HCT116 (cell line): ENCODE results near the gene AP1B1. TPM values are rescaled to one million over a fixed set of nuclear protein-coding genes. Genes with fewer than 3 reads are reported as not detected.

ENCODE experiments used
- ATAC-seq: fragments of 200-7000 bp; cut with Tn5 transposase; 2 replicates; pipeline ENCODE4 v1.9.1; 2020; ENCODE audit warnings: mild to moderate bottlenecking, moderate library complexity
- BruUV-seq: library from RNA; stranded (reverse); fragments of 400-500 nt; replicated peaks from 2 replicates; lab custom pipeline; 2021; lab: Mats Ljungman, UMichigan
- CTCF ChIA-PET: fragments of 300-600 bp; sonication (Branson Sonifier 250); formaldehyde crosslinking; loops from one replicate; lab custom pipeline; 2021; ENCODE audit warnings: antibody characterized with exemption; lab: Charles Lee
- POLR2A ChIA-PET: fragments of 300-600, 350-600 bp; sonication (Branson Sonifier 250); formaldehyde crosslinking; loops from one replicate; lab custom pipeline; 2021; ENCODE audit warnings: antibody characterized with exemption; lab: Charles Lee
- RAD21 ChIA-PET, 2 experiments: fragments of 300-600 bp; sonication (Branson Sonifier 250); formaldehyde crosslinking; loops; one replicate each; lab custom pipeline; 2023; ENCODE audit warnings: low total read pairs in 2 of 2; ENCODE audit not compliant: uncharacterized antibody in 2 of 2, unreplicated experiment in 2 of 2, low non-redundant PET in 1 of 2; lab: Charles Lee
- DNase-seq: peaks from one replicate; pipeline ENCODE4 v3.0.0-alpha.2; 2010; ENCODE audit warnings: low read depth, low spot score
- H2AFZ ChIP-seq: fragments of 200-600 bp; shearing (Covaris generic), sonication (generic); 2 replicates; pipeline ENCODE4 v1.6.1; 2017; ENCODE audit warnings: low read depth, mixed run types, mixed read lengths, antibody characterized with exemption, low read length; ENCODE audit not compliant: poor library complexity, severe bottlenecking
- H3K27ac ChIP-seq: 2 replicates; pipeline ENCODE4 v1.5.1; 2012; ENCODE audit warnings: low read depth, low read length
- H3K27me3 ChIP-seq: fragments of 200-600 bp; sonication (generic); 2 replicates; pipeline ENCODE4 v1.6.1; 2016; ENCODE audit warnings: mixed run types, low read length, mixed read lengths; ENCODE audit not compliant: insufficient read depth
- H3K36me3 ChIP-seq, 2 experiments: fragments of 200-500 bp in 1 of 2; fragments of 200-600 bp in 1 of 2; sonication (Bioruptor generic) in 1 of 2; sonication (generic) in 1 of 2; 2 replicates each; pipeline versions ENCODE4 v1.5.1 to v1.6.1; 2014 to 2016; ENCODE audit warnings: low read length in 2 of 2, inconsistent platforms in 1 of 2, mixed read lengths in 1 of 2, mixed run types in 1 of 2; ENCODE audit not compliant: insufficient read depth in 2 of 2, control insufficient read depth in 1 of 2
- H3K4me1 ChIP-seq, 2 experiments: fragments of 200-600 bp in 1 of 2; sonication (generic) in 1 of 2; 2 replicates each; pipeline versions ENCODE4 v1.5.1 to v1.6.1; 2012 to 2017; ENCODE audit warnings: low read length in 2 of 2, inconsistent platforms in 1 of 2, mild to moderate bottlenecking in 1 of 2, mixed read lengths in 1 of 2, mixed run types in 1 of 2, moderate library complexity in 1 of 2; ENCODE audit not compliant: insufficient read depth in 2 of 2, control insufficient read depth in 1 of 2
- H3K4me2 ChIP-seq: fragments of 200-600 bp; sonication (generic); 2 replicates; pipeline ENCODE4 v1.6.1; 2017; ENCODE audit warnings: mixed run types, low read length, mixed read lengths
- H3K4me3 ChIP-seq, 2 experiments: fragments of 200-600 bp in 1 of 2; sonication (generic) in 1 of 2; replicated peaks in 1 of 2; 2 replicates each; pipeline ENCODE4 v1.5.1; 2011 to 2016; ENCODE audit warnings: low read length in 2 of 2, control low read depth in 1 of 2, low read depth in 1 of 2, mild to moderate bottlenecking in 1 of 2, mixed read lengths in 1 of 2, mixed run types in 1 of 2
- H3K79me2 ChIP-seq: fragments of 200-600 bp; sonication (generic); 2 replicates; pipeline ENCODE4 v1.6.1; 2017; ENCODE audit warnings: mild to moderate bottlenecking, mixed run types, low read length, moderate library complexity, mixed read lengths; ENCODE audit not compliant: insufficient read depth
- H3K9ac ChIP-seq: fragments of 200-600 bp; sonication (generic); 2 replicates; pipeline ENCODE4 v1.6.1; 2016; ENCODE audit warnings: low read length, mixed read lengths
- H3K9me2 ChIP-seq: fragments of 200-600 bp; sonication (generic), shearing (Covaris generic); 2 replicates; pipeline ENCODE4 v1.6.1; 2017; ENCODE audit warnings: mixed run types, mild to moderate bottlenecking, moderate library complexity; ENCODE audit not compliant: insufficient read depth
- H3K9me3 ChIP-seq, 2 experiments: fragments of 200-500 bp in 1 of 2; fragments of 200-600 bp in 1 of 2; sonication (Bioruptor generic) in 1 of 2; sonication (generic) in 1 of 2; 2 replicates each; pipeline ENCODE4 v1.6.1; 2014 to 2017; ENCODE audit warnings: low read length in 2 of 2, mixed read lengths in 2 of 2, inconsistent platforms in 1 of 2, low read depth in 1 of 2, mild to moderate bottlenecking in 1 of 2, mixed run types in 1 of 2, moderate library complexity in 1 of 2; ENCODE audit not compliant: control insufficient read depth in 1 of 2, insufficient read depth in 1 of 2
- H4K20me1 ChIP-seq: fragments of 200-600 bp; sonication (generic), shearing (Covaris generic); 2 replicates; pipeline ENCODE4 v1.6.1; 2017; ENCODE audit warnings: mixed run types, mild to moderate bottlenecking, moderate library complexity; ENCODE audit not compliant: insufficient read depth
- CBX3 ChIP-seq: IDR thresholded peaks from 2 replicates; pipeline ENCODE4 v1.6.1; 2012; ENCODE audit warnings: low read depth
- CEBPB ChIP-seq: IDR thresholded peaks from 2 replicates; pipeline ENCODE4 v1.6.1; 2012; ENCODE audit warnings: low read depth
- EGR1 ChIP-seq: IDR thresholded peaks from 2 replicates; pipeline ENCODE4 v1.6.1; 2012; ENCODE audit warnings: low read depth
- ELF1 ChIP-seq: IDR thresholded peaks from 2 replicates; pipeline ENCODE4 v1.6.1; 2012; ENCODE audit warnings: low read depth, borderline replicate concordance
- EZH2 ChIP-seq: fragments of 200-600 bp; sonication (generic); IDR thresholded peaks from 2 replicates; pipeline ENCODE4 v1.6.1; 2017; ENCODE audit warnings: antibody characterized with exemption, mixed run types
- EZH2phosphoT487 ChIP-seq: fragments of 200-600 bp; IDR thresholded peaks from 2 replicates; pipeline ENCODE4 v1.6.1; 2018; ENCODE audit warnings: antibody characterized with exemption, borderline replicate concordance
- FOSL1 ChIP-seq: IDR thresholded peaks from 2 replicates; pipeline ENCODE4 v1.6.1; 2012; ENCODE audit warnings: low read depth
- JUND ChIP-seq: IDR thresholded peaks from 2 replicates; pipeline ENCODE4 v1.6.1; 2012
- MAX ChIP-seq: IDR thresholded peaks from 2 replicates; pipeline ENCODE4 v1.6.1; 2012
- POLR2A ChIP-seq: IDR thresholded peaks from 2 replicates; pipeline ENCODE4 v1.7.0; 2011; ENCODE audit warnings: borderline replicate concordance; ENCODE audit not compliant: insufficient read depth, insufficient read length; ENCODE audit errors: extremely low read depth
- POLR2AphosphoS5 ChIP-seq: IDR thresholded peaks from 2 replicates; pipeline ENCODE4 v1.6.1; 2011; ENCODE audit warnings: mild to moderate bottlenecking, low read depth, low read length, moderate library complexity
- RAD21 ChIP-seq: IDR thresholded peaks from 2 replicates; pipeline ENCODE4 v1.6.1; 2012; ENCODE audit warnings: low read depth, mild to moderate bottlenecking
- SIN3A ChIP-seq: IDR thresholded peaks from 2 replicates; pipeline ENCODE4 v1.6.1; 2012; ENCODE audit warnings: low read depth
- SP1 ChIP-seq: IDR thresholded peaks from 2 replicates; pipeline ENCODE4 v1.6.1; 2012; ENCODE audit warnings: low read depth
- SRF ChIP-seq: IDR thresholded peaks from 2 replicates; pipeline ENCODE4 v1.6.1; 2012; ENCODE audit warnings: low read depth
- TCF7L2 ChIP-seq: IDR thresholded peaks from 2 replicates; pipeline ENCODE4 v1.7.0; 2011; ENCODE audit warnings: borderline replicate concordance, inconsistent platforms; ENCODE audit not compliant: insufficient read depth, insufficient read length; ENCODE audit errors: extremely low read depth
- YY1 ChIP-seq: IDR thresholded peaks from 2 replicates; pipeline ENCODE4 v1.6.1; 2011; ENCODE audit warnings: low read length, low read depth, moderate library complexity, mild to moderate bottlenecking; ENCODE audit not compliant: insufficient replicate concordance; ENCODE audit errors: extremely low read depth
- ZBTB33 ChIP-seq: IDR thresholded peaks from 2 replicates; pipeline ENCODE4 v1.6.1; 2011; ENCODE audit warnings: mild to moderate bottlenecking, low read length, moderate library complexity; ENCODE audit not compliant: insufficient replicate concordance; ENCODE audit errors: extremely low read depth
- ZFX ChIP-seq: fragments of 450-650 bp; IDR thresholded peaks from 2 replicates; pipeline ENCODE4 v1.6.1; 2017
- ZNF274 ChIP-seq: fragments of 200-500 bp; sonication (Bioruptor generic); IDR thresholded peaks from 2 replicates; pipeline ENCODE4 v1.6.1; 2014; ENCODE audit warnings: mild to moderate bottlenecking, low read depth, low read length, inconsistent platforms
- intact Hi-C: fragments of 100-400 bp; cut with micrococcal nuclease; formaldehyde crosslinking; loops from 2 replicates; pipeline ENCODE4 v1.10.0; 2022
- total RNA-seq: library from RNA; stranded (reverse); gene quantifications from one replicate; pipeline ENCODE4 v1.2.1, GENCODE V29; 2021; ENCODE audit not compliant: unreplicated experiment

Gene AP1B1
- total RNA-seq, 1 experiment from 2014 or later, result 60.4 TPM

DNA sequence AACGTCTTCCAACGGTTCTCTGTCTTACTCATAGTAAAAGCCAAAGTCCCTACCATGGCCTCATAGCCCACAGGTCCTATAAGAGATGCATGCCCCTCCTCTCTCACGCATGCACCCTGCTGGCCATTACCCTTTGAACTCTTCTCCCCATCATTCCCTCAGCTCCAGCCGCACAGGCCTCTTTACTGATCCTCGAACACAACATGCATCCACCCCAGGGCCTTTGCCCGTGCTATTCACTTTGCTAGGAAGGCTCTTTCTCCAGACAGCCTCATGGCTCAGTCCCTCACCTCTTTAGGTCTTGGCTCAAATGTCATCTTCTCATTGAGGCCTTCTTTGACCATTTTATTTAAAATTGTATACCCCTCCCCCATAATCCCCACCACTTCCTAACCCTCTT, 7.5 kb downstream of the AP1B1 start (continued):
- TF ChIP-seq EZH2, result no peak
- no peak for TF ChIP-seq POLR2A
- TF ChIP-seq YY1, result no peak
- no peak for TF ChIP-seq SRF
- TF ChIP-seq CEBPB, result no peak

GRCh38 chr22:29380032-29380781, 8.2 kb downstream of the AP1B1 start:
- no peak for TF ChIP-seq YY1
- TF ChIP-seq EZH2, result no peak
- TF ChIP-seq RAD21, result no peak
- no peak for TF ChIP-seq SP1
- TF ChIP-seq JUND, result no peak
- TF ChIP-seq ELF1, result no peak
- no peak for TF ChIP-seq CEBPB
- no peak for TF ChIP-seq MAX
- TF ChIP-seq ZFX, result no peak
- no peak for TF ChIP-seq ZBTB33
- TF ChIP-seq ZNF274, result no peak
- no peak for TF ChIP-seq POLR2AphosphoS5
- TF ChIP-seq POLR2A, result no peak
- no peak for TF ChIP-seq SIN3A
- no peak for TF ChIP-seq EZH2phosphoT487
- no peak for TF ChIP-seq FOSL1
- no peak for TF ChIP-seq TCF7L2
- no peak for TF ChIP-seq EGR1
- TF ChIP-seq SRF, result no peak
- no peak for TF ChIP-seq CBX3
- ChIA-PET CTCF (no interaction called here), RAD21 (no interaction called here), POLR2A (interaction anchor here (1.2 kb wide), 1 partner anchor 8 kb away, joined by 3 read pairs; no protein-coding TSS in a partner anchor)
- H4K20me1 ChIP-seq, result no peaks in the 10 kb centered on the region
- no peak for ATAC-seq
- DNase-seq, result no peak
- peaks cover 2 to 5% of the 10 kb centered on the region in 2 experiments; a peak in 2 of 4 replicates for H3K36me3 ChIP-seq
- H3K27me3 ChIP-seq, result no peaks in the 10 kb centered on the region
- H3K27ac ChIP-seq, result no peak overlapping the region
- no peak overlapping the region for H3K4me2 ChIP-seq
- H3K9me2 ChIP-seq, result no peaks in the 10 kb centered on the region
- no TSS peak for BruUV-seq
- peaks cover 5 to 21% of the 10 kb centered on the region in 2 experiments for H3K4me1 ChIP-seq
- intact Hi-C loops, result no loop called here
- no peaks in the 10 kb centered on the region for H3K9me3 ChIP-seq
- no peak overlapping the region for H3K9ac ChIP-seq
- H2AFZ ChIP-seq, result no peak overlapping the region
- peaks cover 67% of the 10 kb centered on the region for H3K79me2 ChIP-seq
- no peak overlapping the region for H3K4me3 ChIP-seq
